HepG2 (cell line): ENCODE results near the gene ABHD2. TPM values are rescaled to one million over a fixed set of nuclear protein-coding genes. Genes with fewer than 3 reads are reported as not detected.

Source experiments
- ATAC-seq: fragments of 200-7000 bp; cut with Tn5 transposase; 3 replicates; pipeline ENCODE4 v1.9.1; 2020; ENCODE audit warnings: mild to moderate bottlenecking, moderate library complexity
- BruUV-seq: library from RNA; stranded (reverse); fragments of 400-500 nt; replicated peaks from 2 replicates; lab custom pipeline; 2021; lab: Mats Ljungman, UMichigan
- CTCF ChIA-PET: fragments of 300-600 bp; formaldehyde crosslinking; extraction: SDS; loops from one replicate; lab custom pipeline; 2021; ENCODE audit warnings: low total read pairs, inconsistent platforms, low intra/inter-chr PET ratio; lab: Yijun Ruan, JAX
- POLR2A ChIA-PET: fragments of 350-600 bp; sonication (Branson Sonifier 250); formaldehyde crosslinking; loops from one replicate; lab custom pipeline; 2020; ENCODE audit warnings: antibody characterized with exemption, inconsistent platforms; lab: Yijun Ruan, JAX
- DNase-seq: peaks from one replicate; pipeline ENCODE4 v3.0.0-alpha.2; 2015; ENCODE audit warnings: low spot score
- FAIRE-seq: peaks from 3 replicates; lab custom pipeline; 2011; peaks lifted over from hg19 to GRCh38; lab: Jason Lieb, UNC
- H2AFZ ChIP-seq: one replicate; pipeline ENCODE4 v1.6.1; 2011; ENCODE audit warnings: low read length, inconsistent platforms
- H3K27ac ChIP-seq: fragments of 300-600 bp; 3 replicates; pipeline ENCODE4 v1.8.0; 2011; ENCODE audit warnings: mixed run types, mild to moderate bottlenecking, mixed read lengths, low read length, inconsistent platforms; ENCODE audit not compliant: insufficient read depth; ENCODE audit errors: extremely low read length
- H3K27me3 ChIP-seq, 2 experiments: fragments of 200-600 bp in 1 of 2; 2 replicates in 1 of 2; 3 replicates in 1 of 2; pipeline versions ENCODE4 v1.6.0 to v1.8.0; 2011; ENCODE audit warnings: low read length in 2 of 2, mild to moderate bottlenecking in 2 of 2, moderate library complexity in 2 of 2, inconsistent platforms in 1 of 2; ENCODE audit not compliant: insufficient read depth in 2 of 2, control insufficient read depth in 1 of 2
- H3K36me3 ChIP-seq, 2 experiments: fragments of 200-600 bp in 1 of 2; replicated peaks in 1 of 2; 2 replicates in 1 of 2; 3 replicates in 1 of 2; pipeline versions ENCODE4 v1.5.1 to v1.8.0; 2011; ENCODE audit warnings: low read length in 2 of 2, inconsistent platforms in 1 of 2; ENCODE audit not compliant: insufficient read depth in 2 of 2, control insufficient read depth in 1 of 2
- H3K4me1 ChIP-seq: 2 replicates; pipeline ENCODE4 v1.5.1; 2012; ENCODE audit warnings: low read length, inconsistent platforms; ENCODE audit not compliant: insufficient read depth
- H3K4me2 ChIP-seq: 2 replicates; pipeline ENCODE4 v1.6.0; 2011; ENCODE audit warnings: low read depth, low read length, inconsistent platforms
- H3K4me3 ChIP-seq, 3 experiments: fragments of 200-600 bp in 1 of 3; sonication (generic), shearing (Covaris generic) in 1 of 3; replicated peaks in 1 of 3; 2 replicates each; pipeline ENCODE4 v1.5.1; 2011 to 2016; ENCODE audit warnings: low read length in 3 of 3, inconsistent platforms in 2 of 3, low read depth in 2 of 3, mild to moderate bottlenecking in 2 of 3, control low read depth in 1 of 3, mixed read lengths in 1 of 3; ENCODE audit not compliant: insufficient read depth in 1 of 3
- H3K79me2 ChIP-seq: one replicate; pipeline ENCODE4 v1.6.1; 2011; ENCODE audit warnings: low read length, inconsistent platforms; ENCODE audit not compliant: insufficient read depth
- H3K9ac ChIP-seq: 2 replicates; pipeline ENCODE4 v1.6.0; 2011; ENCODE audit warnings: mild to moderate bottlenecking, low read depth, low read length, inconsistent platforms; ENCODE audit not compliant: insufficient read depth
- H3K9me3 ChIP-seq: 2 replicates; pipeline ENCODE4 v1.5.1; 2012; ENCODE audit warnings: mild to moderate bottlenecking, low read length
- H4K20me1 ChIP-seq: 2 replicates; pipeline ENCODE4 v1.6.0; 2011; ENCODE audit warnings: inconsistent platforms, mild to moderate bottlenecking, low read length, moderate library complexity; ENCODE audit not compliant: insufficient read depth
- GLI4 ChIP-seq: sonication (generic); formaldehyde crosslinking; IDR thresholded peaks from 2 replicates; pipeline ENCODE4 v1.5.1; 2020; ENCODE audit warnings: missing genetic modification reagents, mild to moderate bottlenecking, moderate library complexity, borderline replicate concordance
- HOXA3 ChIP-seq: sonication (generic); formaldehyde crosslinking; IDR thresholded peaks from 2 replicates; pipeline ENCODE4 v1.5.0; 2020; ENCODE audit warnings: missing genetic modification reagents
- RNF219 ChIP-seq: sonication (generic); formaldehyde crosslinking; IDR thresholded peaks from 2 replicates; pipeline ENCODE4 v1.5.0; 2020; ENCODE audit warnings: mild to moderate bottlenecking, missing genetic modification reagents
- RXRB ChIP-seq: IDR thresholded peaks from 2 replicates; pipeline ENCODE4 v1.6.1; 2016; ENCODE audit warnings: borderline replicate concordance, missing genetic modification reagents, missing compliant biosample characterization
- SRF ChIP-seq: IDR thresholded peaks from 2 replicates; pipeline ENCODE4 v1.6.1; 2011; ENCODE audit warnings: mild to moderate bottlenecking, low read depth, low read length, moderate library complexity
- STAT5B ChIP-seq: sonication (generic); formaldehyde crosslinking; IDR thresholded peaks from 2 replicates; pipeline ENCODE4 v1.4.0; 2020; ENCODE audit warnings: missing genetic modification reagents
- ZBTB1 ChIP-seq: sonication (generic); formaldehyde crosslinking; IDR thresholded peaks from 2 replicates; pipeline ENCODE4 v1.4.0; 2020; ENCODE audit warnings: missing genetic modification reagents, borderline replicate concordance
- ZNF17 ChIP-seq: sonication (generic); formaldehyde crosslinking; IDR thresholded peaks from 2 replicates; pipeline ENCODE4 v1.5.0; 2020; ENCODE audit warnings: mild to moderate bottlenecking, missing genetic modification reagents
- ZNF225 ChIP-seq: sonication (generic); formaldehyde crosslinking; IDR thresholded peaks from 2 replicates; pipeline ENCODE4 v1.4.0; 2020; ENCODE audit warnings: mild to moderate bottlenecking, missing genetic modification reagents
- ZNF260 ChIP-seq: sonication (generic); formaldehyde crosslinking; IDR thresholded peaks from 2 replicates; pipeline ENCODE4 v1.4.0; 2020; ENCODE audit warnings: missing genetic modification reagents, low read depth, mild to moderate bottlenecking, borderline replicate concordance
- ZNF33A ChIP-seq: sonication (generic); formaldehyde crosslinking; IDR thresholded peaks from 2 replicates; pipeline ENCODE4 v1.5.1; 2020; ENCODE audit warnings: missing genetic modification reagents, mild to moderate bottlenecking, moderate library complexity, borderline replicate concordance
- ZNF790 ChIP-seq: sonication (generic); formaldehyde crosslinking; IDR thresholded peaks from 2 replicates; pipeline ENCODE4 v1.8.0; 2022; ENCODE audit warnings: missing genetic modification reagents, mild to moderate bottlenecking, borderline replicate concordance
- WGBS: methylation state at CpG from one replicate; pipeline ENCODE4 v1.1.6; 2017; ENCODE audit warnings: low lambda C conversion rate; 5-methylcytosine and 5-hydroxymethylcytosine counted together
- in situ Hi-C: cut with HindIII; loops from 2 replicates; pipeline ENCODE4 v1.10.0; 2017; ENCODE audit warnings: low pct_unique_long_range_greater_than_20kb; ENCODE audit not compliant: extremely low pct_ligation_motif_present
- intact Hi-C: fragments of 100-400 bp; cut with micrococcal nuclease; formaldehyde crosslinking; loops from one replicate; pipeline ENCODE4 v1.10.0; 2022; ENCODE audit not compliant: unreplicated experiment
- polyA plus RNA-seq, 8 experiments: library from polyadenylated mRNA; depleted of rRNA in 3 of 8; stranded (reverse) in 7 of 8; unstranded in 1 of 8; fragments of >200 nt; fragmentation: Illumina TruSeq in 4 of 8; extraction: Trizol in 4 of 8; gene quantifications; 2 replicates each; pipeline versions ENCODE4 v1.2.1 to v1.2.3, GENCODE V29; 2011 to 2016; ENCODE audit warnings: low read depth in 4 of 8, missing spikeins in 1 of 8, mixed read lengths in 1 of 8; ENCODE audit not compliant: insufficient read depth in 1 of 8
- total RNA-seq, 5 experiments: library from RNA; depleted of rRNA; stranded (reverse); fragments of >200 nt; fragmentation: Illumina TruSeq; extraction: Trizol; gene quantifications; 2 replicates each; pipeline ENCODE4 v1.2.3, GENCODE V29; 2016; ENCODE audit warnings: low read depth in 1 of 5
- TF ChIP-seq, protein P1 (sequence below): sonication (generic); formaldehyde crosslinking; IDR thresholded peaks from 2 replicates; pipeline ENCODE4 v1.5.1; 2020; ENCODE audit warnings: missing genetic modification reagents, mild to moderate bottlenecking, borderline replicate concordance

The ABHD2 gene
- total and polyA plus RNA-seq, 2 of the 13 experiments (the other 11 are each of a cell fraction or from before 2014, with no cell fraction given), result 14.8 to 22.4 TPM

GRCh38 chr15:89187986-89188514, 99.8 kb downstream of the ABHD2 start:
- TF ChIP-seq ZNF260 (CRISPR knock-in tag), result no peak
- no peak for TF ChIP-seq HOXA3 (CRISPR knock-in tag)
- TF ChIP-seq, protein P1, sequence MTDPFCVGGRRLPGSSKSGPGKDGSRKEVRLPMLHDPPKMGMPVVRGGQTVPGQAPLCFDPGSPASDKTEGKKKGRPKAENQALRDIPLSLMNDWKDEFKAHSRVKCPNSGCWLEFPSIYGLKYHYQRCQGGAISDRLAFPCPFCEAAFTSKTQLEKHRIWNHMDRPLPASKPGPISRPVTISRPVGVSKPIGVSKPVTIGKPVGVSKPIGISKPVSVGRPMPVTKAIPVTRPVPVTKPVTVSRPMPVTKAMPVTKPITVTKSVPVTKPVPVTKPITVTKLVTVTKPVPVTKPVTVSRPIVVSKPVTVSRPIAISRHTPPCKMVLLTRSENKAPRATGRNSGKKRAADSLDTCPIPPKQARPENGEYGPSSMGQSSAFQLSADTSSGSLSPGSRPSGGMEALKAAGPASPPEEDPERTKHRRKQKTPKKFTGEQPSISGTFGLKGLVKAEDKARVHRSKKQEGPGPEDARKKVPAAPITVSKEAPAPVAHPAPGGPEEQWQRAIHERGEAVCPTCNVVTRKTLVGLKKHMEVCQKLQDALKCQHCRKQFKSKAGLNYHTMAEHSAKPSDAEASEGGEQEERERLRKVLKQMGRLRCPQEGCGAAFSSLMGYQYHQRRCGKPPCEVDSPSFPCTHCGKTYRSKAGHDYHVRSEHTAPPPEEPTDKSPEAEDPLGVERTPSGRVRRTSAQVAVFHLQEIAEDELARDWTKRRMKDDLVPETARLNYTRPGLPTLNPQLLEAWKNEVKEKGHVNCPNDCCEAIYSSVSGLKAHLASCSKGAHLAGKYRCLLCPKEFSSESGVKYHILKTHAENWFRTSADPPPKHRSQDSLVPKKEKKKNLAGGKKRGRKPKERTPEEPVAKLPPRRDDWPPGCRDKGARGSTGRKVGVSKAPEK (CRISPR knock-in tag), result no peak
- TF ChIP-seq GLI4 (CRISPR knock-in tag), result no peak
- TF ChIP-seq ZBTB1, result no peak
- no peak for TF ChIP-seq RXRB (CRISPR knock-in tag)
- TF ChIP-seq STAT5B (CRISPR knock-in tag), result no peak
- TF ChIP-seq SRF, result no peak
- TF ChIP-seq ZNF225 (CRISPR knock-in tag), result no peak
- no peak for TF ChIP-seq ZNF17
- TF ChIP-seq ZNF33A, result no peak
- no peak for TF ChIP-seq RNF219 (CRISPR knock-in tag)
- TF ChIP-seq ZNF790 (CRISPR knock-in tag), result no peak
- TF ChIP-seq, all 625 proteins: peak for 0
- ChIA-PET POLR2A (no interaction called here), CTCF (no interaction called here)
- H3K27me3 ChIP-seq, result no peaks in the 10 kb centered on the region
- peaks cover 7 to 58% of the 10 kb centered on the region in 2 experiments for H3K36me3 ChIP-seq
- 94% methylated on average over 8 of the region's 8 CpGs for WGBS
- no peak overlapping the region for H3K4me2 ChIP-seq
- DNase-seq, result no peak
- in situ Hi-C loops, result no loop called here
- BruUV-seq, result no TSS peak
- no peak overlapping the region for H3K9ac ChIP-seq
- no peak overlapping the region for H2AFZ ChIP-seq
- peaks cover 8% of the 10 kb centered on the region for H3K4me1 ChIP-seq
- H3K79me2 ChIP-seq, result no peaks in the 10 kb centered on the region
- H3K9me3 ChIP-seq, result no peaks in the 10 kb centered on the region
- H4K20me1 ChIP-seq, result no peaks in the 10 kb centered on the region
- H3K27ac ChIP-seq, result no peak overlapping the region
- no peak overlapping the region for H3K4me3 ChIP-seq
- FAIRE-seq, result no peak
- no peak for ATAC-seq
- intact Hi-C loops, result no loop called here
